CD4-positive, alpha-beta T cell (primary cell): Measurements from ENCODE around the gene ATAD2B. TPM values are rescaled to one million over a fixed set of nuclear protein-coding genes. Genes with fewer than 3 reads are reported as not detected.

Experiments used
- ATAC-seq: fragments of 200-7000 bp; cut with Tn5 transposase; one replicate; pipeline ENCODE4 v1.10.0; 2022; ENCODE audit warnings: mild to moderate bottlenecking; ENCODE audit not compliant: poor library complexity
- CTCF ChIA-PET: fragments of 350-600 bp; sonication (Branson Sonifier 250); formaldehyde crosslinking; loops from one replicate; lab custom pipeline; 2021; ENCODE audit warnings: antibody characterized with exemption, inconsistent platforms; lab: Charles Lee
- POLR2A ChIA-PET: fragments of 350-600 bp; sonication (Branson Sonifier 250); formaldehyde crosslinking; loops from one replicate; lab custom pipeline; 2021; ENCODE audit warnings: antibody characterized with exemption, inconsistent platforms; lab: Charles Lee
- DNase-seq, 14 experiments: peaks; one replicate each; pipeline ENCODE4 v3.0.0-alpha.2; 2013 to 2020; ENCODE audit warnings: mixed read lengths in 2 of 14
- H3K27ac ChIP-seq, 2 donors: one replicate each; pipeline versions ENCODE4 v1.5.1 to v1.7.0; 2013; ENCODE audit warnings: low read length in 2 of 2, low read depth in 1 of 2, mild to moderate bottlenecking in 1 of 2
- H3K27me3 ChIP-seq, 2 experiments: 1 replicate in 1 of 2; 2 replicates in 1 of 2; pipeline versions ENCODE4 v1.6.1 to v1.7.0; 2013; ENCODE audit warnings: low read length in 2 of 2, control low read depth in 1 of 2, mild to moderate bottlenecking in 1 of 2, moderate library complexity in 1 of 2; ENCODE audit not compliant: insufficient read depth in 2 of 2, control insufficient read depth in 1 of 2
- H3K36me3 ChIP-seq: one replicate; pipeline ENCODE4 v1.6.1; 2013; ENCODE audit warnings: low read length, control low read depth; ENCODE audit not compliant: insufficient read depth
- H3K4me1 ChIP-seq: one replicate; pipeline ENCODE4 v1.6.1; 2013; ENCODE audit warnings: low read length, control low read depth; ENCODE audit not compliant: insufficient read depth
- H3K4me3 ChIP-seq: one replicate; pipeline ENCODE4 v1.5.1; 2013; ENCODE audit warnings: mild to moderate bottlenecking, low read length, moderate library complexity
- H3K9me3 ChIP-seq, 2 experiments: 1 replicate in 1 of 2; 2 replicates in 1 of 2; pipeline versions ENCODE4 v1.6.1 to v1.7.0; 2013; ENCODE audit warnings: low read length in 2 of 2, mild to moderate bottlenecking in 2 of 2, control low read depth in 1 of 2, moderate library complexity in 1 of 2; ENCODE audit not compliant: control insufficient read depth in 1 of 2, insufficient read depth in 1 of 2
- H3K27ac Mint-ChIP-seq: one replicate; pipeline ENCODE4 v1.8.0; 2020; ENCODE audit warnings: mixed read lengths
- H3K27me3 Mint-ChIP-seq: one replicate; pipeline ENCODE4 v1.8.0; 2021; ENCODE audit warnings: mixed read lengths
- H3K36me3 Mint-ChIP-seq: one replicate; pipeline ENCODE4 v1.8.0; 2021; ENCODE audit warnings: low read depth, mixed read lengths
- H3K4me1 Mint-ChIP-seq: one replicate; pipeline ENCODE4 v1.8.0; 2021; ENCODE audit warnings: low read depth, mixed read lengths
- H3K4me3 Mint-ChIP-seq: one replicate; pipeline ENCODE4 v1.8.0; 2020; ENCODE audit warnings: mild to moderate bottlenecking, mixed read lengths
- H3K9me3 Mint-ChIP-seq: one replicate; pipeline ENCODE4 v1.8.0; 2020; ENCODE audit warnings: mixed read lengths
- CTCF ChIP-seq: fragments of 200-600 bp; IDR thresholded peaks from one replicate; pipeline ENCODE4 v1.8.0; 2022; ENCODE audit warnings: antibody characterized with exemption, mild to moderate bottlenecking
- intact Hi-C, 2 experiments: fragments of 100-400 bp; cut with DNase I in 1 of 2; cut with micrococcal nuclease in 1 of 2; formaldehyde crosslinking; loops; one replicate each; pipeline versions ENCODE4 v1.15.1 to v1.9.0; 2023 to 2025; cut with DNase I, micrococcal nuclease
- polyA plus RNA-seq, 2 donors: library from polyadenylated mRNA; unstranded; fragments of 120-200 nt; gene quantifications; one replicate each; pipeline ENCODE4 v1.2.1, GENCODE V29; 2013
- total RNA-seq, 174 experiments: library from RNA in 2 of 174; stranded (reverse) in 2 of 174; gene quantifications; one replicate each; pipeline ENCODE4 v1.2.3 and lab custom pipeline; 2021 to 2026

Gene ATAD2B
- 10 to 100 TPM; 30.7 to 35.4 TPM for total RNA-seq
- polyA plus RNA-seq (2013, experiment 1 of 2) = 14.5 TPM
- polyA plus RNA-seq (2013, experiment 2 of 2) = 16.5 TPM
- 30.6 to 138 (median 80.1) reads per million in 172 experiments for total RNA-seq (lab: John Stamatoyannopoulos, UW)

- Mint-ChIP-seq H3K27me3 (no peaks in the 10 kb centered on the region), H3K4me1 (peaks cover 55% of the 10 kb centered on the region), H3K36me3 (peaks cover 17% of the 10 kb centered on the region), H3K27ac (peak within 1 kb of the TSS; percentile 98), H3K9me3 (no peaks in the 10 kb centered on the region), H3K4me3 (peak within 1 kb of the TSS; percentile 98)
- Histone ChIP-seq H3K4me1 (peaks cover 28% of the 10 kb centered on the region), H3K36me3 (no peaks in the 10 kb centered on the region), H3K27me3 (no peaks in the 10 kb centered on the region), H3K9me3 (no peaks in the 10 kb centered on the region), H3K27ac (peak within 1 kb of the TSS; percentile 98 to 99), H3K4me3 (peak within 1 kb of the TSS; percentile 91)
- POLR2A ChIA-PET = interaction anchor here (0.5 to 5.6 kb wide), 41 partner anchors 9 to 1361 kb away, joined by 3 to 132 read pairs (median 4); partner anchors contain the start of genes CENPO, FKBP1B, ITSN2 and PTRHD1
- peak; percentile 80 for ATAC-seq
- intact Hi-C loops = loop anchor here (1.0 to 10.0 kb wide), 11 partner anchors 12 to 865 kb away; partner anchors contain the start of genes SF3B6 (in 2 of the 2), TP53I3 (in 2 of the 2), WDCP (in 2 of the 2) and CENPO (in 1 of the 2)
- CTCF ChIA-PET = interaction anchor here (0.5 to 5.9 kb wide), 28 partner anchors 9 to 866 kb away, joined by 3 to 51 read pairs (median 5); partner anchors contain the start of genes CENPO, PTRHD1, SF3B6 and TP53I3
- DNase-seq = peak; percentile 87 to 99 (median 93)
- peak; percentile 74 for TF ChIP-seq CTCF
These were observed at the start of gene ATAD2B for GRCh38 chr2:23926750-23927571. TSS of gene ATAD2B (minus strand) at chr2:23927123. CDS start at chr2:23926770, 353 bp downstream.

DNA sequence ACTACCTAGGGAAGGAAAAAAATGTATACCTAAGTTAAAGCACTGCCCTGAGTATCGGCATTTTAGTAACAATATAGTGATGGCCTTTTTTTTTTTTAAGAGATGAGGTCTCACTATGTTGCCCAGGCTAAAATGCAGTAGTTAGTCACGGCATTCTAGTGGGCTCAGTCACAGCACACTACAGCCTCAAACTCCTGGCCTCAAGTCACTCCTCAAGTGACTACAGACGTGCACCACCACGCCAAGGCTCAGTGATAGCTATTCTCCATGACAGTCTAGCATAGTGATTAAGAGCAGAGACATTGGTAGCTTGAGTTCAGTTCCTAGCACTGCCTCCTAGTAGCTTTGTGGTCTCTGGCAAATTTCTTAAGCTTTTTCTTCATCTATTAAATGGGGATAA lies 40.9 kb upstream of the ATAD2B start:
- Histone ChIP-seq H3K4me1 (no peaks in the 10 kb centered on the region), H3K27me3 (no peaks in the 10 kb centered on the region), H3K36me3 (peaks cover 11% of the 10 kb centered on the region), H3K27ac (no peak overlapping the region), H3K4me3 (no peak overlapping the region), H3K9me3 (no peaks in the 10 kb centered on the region)
- no peaks in the 10 kb centered on the region for H3K9me3 Mint-ChIP-seq
- TF ChIP-seq CTCF = no peak
- no peaks in the 10 kb centered on the region for H3K27me3 Mint-ChIP-seq
- ChIA-PET CTCF (no interaction called here), POLR2A (no interaction called here)
- intact Hi-C loops = no loop called here
- H3K4me1 Mint-ChIP-seq = no peaks in the 10 kb centered on the region
- H3K27ac Mint-ChIP-seq = no peak overlapping the region
- H3K4me3 Mint-ChIP-seq = no peak overlapping the region
- DNase-seq (no peak), ATAC-seq (no peak)
- H3K36me3 Mint-ChIP-seq = peaks cover 28% of the 10 kb centered on the region

DNA sequence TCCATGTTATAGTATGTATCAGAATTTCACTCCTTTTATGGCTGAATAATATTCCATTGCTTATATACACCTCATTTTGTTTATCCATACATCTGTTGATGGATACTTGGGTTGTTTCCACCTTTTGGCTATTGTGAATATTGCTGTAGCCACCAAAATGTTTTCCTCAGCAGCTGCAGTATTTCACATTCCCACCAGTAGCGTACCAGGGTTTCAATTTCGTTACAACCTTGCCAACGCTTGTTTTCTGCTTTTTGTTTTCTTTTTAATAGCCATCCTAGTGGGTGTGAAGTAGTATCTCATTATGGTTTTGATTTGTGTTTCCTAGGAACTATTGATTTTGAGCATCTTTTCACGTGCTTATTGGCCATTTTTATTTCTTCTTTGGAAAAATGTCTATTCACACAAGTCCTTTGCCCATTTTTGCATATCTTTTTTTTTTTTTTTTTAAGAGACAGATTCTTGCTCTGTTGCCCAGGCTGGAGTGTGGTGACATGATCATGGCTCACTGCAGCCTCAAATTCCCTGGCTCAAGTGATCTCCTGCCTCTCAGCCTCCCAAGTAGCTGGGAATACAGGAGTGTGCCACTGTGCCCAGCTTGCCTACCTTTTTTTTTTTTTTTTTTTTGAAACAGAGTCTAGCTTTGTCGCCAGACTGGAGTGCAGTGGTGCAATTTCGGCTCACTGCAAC lies 27.5 kb upstream of the ATAD2B start:
- H3K27ac ChIP-seq = no peak overlapping the region
- DNase-seq = no peak
- no peaks in the 10 kb centered on the region for H3K27me3 ChIP-seq
- Mint-ChIP-seq H3K9me3 (no peaks in the 10 kb centered on the region), H3K4me1 (peaks cover 5% of the 10 kb centered on the region), H3K36me3 (no peaks in the 10 kb centered on the region), H3K4me3 (no peak overlapping the region), H3K27ac (no peak overlapping the region), H3K27me3 (no peaks in the 10 kb centered on the region)
- no peaks in the 10 kb centered on the region for H3K36me3 ChIP-seq
- H3K4me1 ChIP-seq = no peaks in the 10 kb centered on the region
- no peak overlapping the region for H3K4me3 ChIP-seq
- H3K9me3 ChIP-seq = no peaks in the 10 kb centered on the region
- ChIA-PET POLR2A (no interaction called here), CTCF (no interaction called here)
- TF ChIP-seq CTCF = no peak
- intact Hi-C loops = no loop called here
- no peak for ATAC-seq
